RWPE1 (cell line): ENCODE data around the gene CD302.
"Not testable (repeated sequence)": the region's sequence is repeated elsewhere in the genome, so short reads cannot be mapped to it uniquely, and the experiment has no call there.

Source experiments
- CTCF ChIA-PET: fragments of 350-600 bp; sonication (Branson Sonifier 250); formaldehyde crosslinking; extraction: SDS; loops from one replicate; lab custom pipeline; 2021; lab: Yijun Ruan, JAX
- POLR2A ChIA-PET: fragments of 400-600 bp; formaldehyde crosslinking; extraction: SDS; loops from one replicate; lab custom pipeline; 2020; ENCODE audit warnings: antibody characterized with exemption; ENCODE audit not compliant: low non-redundant PET; lab: Yijun Ruan, JAX
- DNase-seq: peaks from one replicate; pipeline ENCODE4 v3.0.0; 2012; ENCODE audit warnings: low spot score
- H3K27ac ChIP-seq: fragments of 450-650 bp; 2 replicates; pipeline ENCODE4 v1.5.1; 2017
- CTCF ChIP-seq: fragments of 450-650 bp; conservative IDR thresholded peaks from 2 replicates; pipeline ENCODE4 v1.5.1; 2017; ENCODE audit warnings: low read depth, mild to moderate bottlenecking

Gene CD302

GRCh38 chr2:159788253-159788652 is 9.8 kb downstream of the CD302 start:
- CTCF ChIA-PET = no interaction called here
- H3K27ac ChIP-seq = no peak overlapping the region
- no peak for TF ChIP-seq CTCF
- DNase-seq = no peak
- POLR2A ChIA-PET = no interaction called here

GRCh38 chr2:159787647-159788046 is 10.4 kb downstream of the CD302 start:
- DNase-seq, CTCF ChIA-PET, H3K27ac ChIP-seq, POLR2A ChIA-PET: not testable (repeated sequence)

- TF ChIP-seq CTCF = no peak
- no peak overlapping the region for H3K27ac ChIP-seq
- ChIA-PET CTCF (no interaction called here), POLR2A (no interaction called here)
- no peak for DNase-seq
These were observed 11.1 kb downstream of the CD302 start for GRCh38 chr2:159786938-159787337.

- DNase-seq = no peak
- no peak for TF ChIP-seq CTCF
- no peak overlapping the region for H3K27ac ChIP-seq
- CTCF ChIA-PET = no interaction called here
- POLR2A ChIA-PET = no interaction called here
These were observed 12.8 kb downstream of the CD302 start for GRCh38 chr2:159785195-159785594.

GRCh38 chr2:159784744-159785143 is 13.3 kb downstream of the CD302 start:
- H3K27ac ChIP-seq, DNase-seq, POLR2A ChIA-PET: not testable (repeated sequence)
- CTCF ChIA-PET = interaction anchor here (0.9 kb wide), 1 partner anchor 990 kb away, joined by 4 read pairs; the partner anchor contains the start of gene DAPL1

GRCh38 chr2:159783556-159783955 is 14.5 kb downstream of the CD302 start:
- ChIA-PET POLR2A (no interaction called here), CTCF (no interaction called here)
- TF ChIP-seq CTCF = no peak

GRCh38 chr2:159776321-159776720 is 21.7 kb downstream of the CD302 start:
- POLR2A ChIA-PET = no interaction called here

More at GRCh38 chr2:159783556-159783955, 14.5 kb downstream of the CD302 start:
- DNase-seq = no peak
- no peak overlapping the region for H3K27ac ChIP-seq

More at GRCh38 chr2:159776321-159776720, 21.7 kb downstream of the CD302 start:
- DNase-seq = no peak
- H3K27ac ChIP-seq = no peak overlapping the region
- TF ChIP-seq CTCF = no peak
- CTCF ChIA-PET = no interaction called here
